Measurements from ENCODE around the gene ZNF782.

- TF ChIP-seq CTCF (IDR thresholded peaks at IDR 0.05; ENCODE audit: extremely low read depth in 1 of 2, insufficient read depth in 1 of 2, low read depth in 1 of 2, low read length in 2 of 2) (no peak), POLR2AphosphoS5 (IDR thresholded peaks at IDR 0.05; ENCODE audit: insufficient read depth, low read depth, low read length) (peak; percentile 70), EZH2 (IDR thresholded peaks at IDR 0.05; ENCODE audit: borderline replicate concordance, low read depth, low read length, severe bottlenecking) (no peak), GATA2 (IDR thresholded peaks at IDR 0.05; ENCODE audit: insufficient read depth, insufficient read length, low read depth, low read length) (peak; percentile 37), POLR2A (IDR thresholded peaks at IDR 0.05; ENCODE audit: low read depth, low read length) (no peak), FOS (IDR thresholded peaks at IDR 0.05; ENCODE audit: borderline replicate concordance, insufficient read depth, low read length) (peak; percentile 98)
Measured at GRCh38 chr9:96884443-96884842, 30.1 kb upstream of the ZNF782 start.
